HL-60 (cell line): Measurements from ENCODE around the gene KCTD15.
A peak's percentile ranks its signal among the peaks of the same experiment; 100 is the strongest.
"Not testable (repeated sequence)": the region's sequence is repeated elsewhere in the genome, so short reads cannot be mapped to it uniquely, and the experiment has no call there.

Experiments used
- DNase-seq, 2 experiments: peaks; one replicate each; pipeline ENCODE4 v3.0.0-alpha.2; 2010 to 2020; ENCODE audit warnings: low read depth in 1 of 2, low spot score in 1 of 2
- H3K27ac ChIP-seq: fragments of 250-450 bp; sonication (Bioruptor Pico); replicated peaks from 2 replicates; pipeline ENCODE4 v1.5.1; 2020; ENCODE audit warnings: mild to moderate bottlenecking, moderate library complexity
- H3K27me3 ChIP-seq: fragments of 250-450 bp; sonication (Bioruptor Pico); 2 replicates; pipeline ENCODE4 v1.5.1; 2021; ENCODE audit warnings: mild to moderate bottlenecking, moderate library complexity; ENCODE audit not compliant: insufficient read depth, poor library complexity, severe bottlenecking
- H3K4me3 ChIP-seq: replicated peaks from 2 replicates; pipeline ENCODE4 v1.5.1; 2011; ENCODE audit warnings: mild to moderate bottlenecking, control low read depth, low read length; ENCODE audit not compliant: insufficient read depth
- CTCF ChIP-seq: IDR thresholded peaks from one replicate; pipeline ENCODE4 v1.5.1; 2011; ENCODE audit warnings: low read length, control low read depth, inconsistent platforms; ENCODE audit not compliant: insufficient read depth
- GABPA ChIP-seq: IDR thresholded peaks from 2 replicates; pipeline ENCODE4 v1.6.1; 2012; ENCODE audit warnings: low read depth
- POLR2AphosphoS5 ChIP-seq: IDR thresholded peaks from 2 replicates; pipeline ENCODE4 v1.6.1; 2012; ENCODE audit warnings: low read depth
- REST ChIP-seq: IDR thresholded peaks from 2 replicates; pipeline ENCODE4 v1.6.1; 2012; ENCODE audit warnings: low read depth; ENCODE audit not compliant: insufficient replicate concordance
- SPI1 ChIP-seq: IDR thresholded peaks from 2 replicates; pipeline ENCODE4 v1.6.1; 2012; ENCODE audit warnings: low read depth, mild to moderate bottlenecking, borderline replicate concordance

The KCTD15 gene

DNA sequence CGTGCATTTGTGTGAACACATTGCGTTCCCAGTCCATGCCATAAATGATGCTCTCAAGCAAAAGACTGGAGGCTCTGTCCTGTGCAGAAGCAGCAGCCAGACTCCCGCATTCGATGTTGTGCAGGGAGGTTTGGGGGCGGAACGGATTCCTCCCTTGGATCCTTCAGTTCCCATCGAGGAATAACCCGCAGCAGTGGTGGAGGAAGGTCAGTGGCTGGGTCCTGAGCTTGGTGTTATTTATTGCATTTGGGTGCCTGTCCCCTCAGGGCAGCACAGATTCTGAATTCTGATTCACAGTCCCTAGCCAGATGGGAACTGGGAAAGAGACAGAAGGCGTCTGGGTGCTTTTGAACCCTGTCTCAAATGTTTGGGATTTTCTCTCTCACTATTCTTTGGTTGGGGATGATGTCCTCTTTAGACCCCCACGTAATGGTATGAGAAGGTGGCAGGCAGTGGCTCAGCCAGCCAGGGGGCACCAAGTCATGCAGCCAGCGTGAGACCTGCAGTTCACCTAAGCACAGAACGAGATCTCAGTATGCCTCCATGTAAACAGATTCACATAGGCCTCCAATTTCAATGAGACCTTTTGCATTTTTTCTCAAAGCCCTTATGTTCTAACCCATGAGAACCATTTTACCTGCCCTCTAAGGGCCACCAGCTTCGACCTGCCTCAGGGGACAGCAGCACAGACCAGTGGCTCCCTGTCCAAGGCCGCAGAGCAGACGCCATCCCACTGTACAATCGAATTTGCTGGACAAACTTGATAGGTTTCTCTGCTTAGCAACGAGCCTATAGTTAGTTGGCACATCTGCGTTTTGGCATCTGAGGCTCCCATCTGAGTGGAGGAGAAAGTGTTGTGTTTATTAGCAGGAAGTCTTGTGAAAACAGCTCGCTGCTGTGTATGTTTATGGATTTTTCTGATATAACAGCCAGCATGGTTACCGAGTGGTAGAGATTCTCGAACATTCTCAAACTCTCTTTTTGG, 17.8 kb downstream of the KCTD15 start:
- peak in 1 of 2 experiments; percentile 7 for DNase-seq
- H3K4me3 ChIP-seq = no peak overlapping the region
- TF ChIP-seq POLR2AphosphoS5 (no peak), REST (no peak), CTCF (no peak), SPI1 (no peak), GABPA (no peak)
- H3K27ac ChIP-seq = peak overlapping the region; percentile 71; the same call in 1 of the 2 replicates
- H3K27me3 ChIP-seq = no peaks in the 10 kb centered on the region

DNA sequence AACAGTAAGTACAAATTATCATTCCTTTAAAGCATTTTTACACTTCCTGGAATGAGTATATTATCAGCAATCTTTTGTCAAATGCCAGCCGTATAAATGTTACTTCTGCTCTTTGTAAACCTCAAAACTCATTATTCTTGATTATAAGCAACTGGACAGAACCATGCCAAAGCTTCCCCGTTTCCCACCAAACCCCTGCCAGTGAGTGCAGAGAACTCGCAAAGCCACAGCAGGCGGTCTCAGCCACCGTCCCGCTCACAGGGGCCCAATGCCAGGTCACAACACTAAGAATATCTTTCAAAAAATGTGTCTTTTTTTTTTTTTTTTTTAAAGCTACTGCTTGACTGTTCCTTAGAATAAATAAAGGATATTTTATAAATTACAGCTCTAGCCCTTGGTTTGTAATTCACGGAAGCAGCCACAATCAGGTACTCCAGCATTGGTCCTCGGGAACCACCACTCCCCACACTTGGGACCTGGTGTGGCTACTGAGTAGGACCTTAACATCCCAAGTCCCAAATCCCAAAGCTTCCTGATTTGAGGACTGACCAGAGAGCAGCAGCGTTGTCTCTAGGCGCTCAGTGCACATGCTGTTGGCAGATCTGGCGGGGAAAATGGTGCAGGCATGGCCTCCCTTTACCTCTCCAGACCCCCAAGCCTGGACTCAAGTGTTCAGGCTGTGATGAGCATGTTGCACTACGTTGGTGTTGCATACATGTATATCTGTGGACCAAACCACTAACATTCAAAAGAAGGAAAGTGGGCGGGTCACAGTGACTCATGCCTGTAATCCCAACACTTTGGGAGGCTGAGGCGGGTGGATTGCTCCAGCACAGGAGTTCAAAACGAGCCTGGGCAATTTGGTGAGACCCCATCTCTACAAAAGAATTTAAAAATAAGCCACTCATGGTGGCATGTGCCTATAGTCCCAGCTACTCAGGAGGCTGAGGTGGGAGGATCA, 19.0 kb downstream of the KCTD15 start:
- peak in 1 of 2 experiments; percentile 34 for DNase-seq
- no peak overlapping the region for H3K4me3 ChIP-seq
- TF ChIP-seq CTCF (no peak), GABPA (no peak), POLR2AphosphoS5 (no peak), REST (no peak), SPI1 (no peak)
- peak overlapping the region; percentile 71 for H3K27ac ChIP-seq
- no peaks in the 10 kb centered on the region for H3K27me3 ChIP-seq

- DNase-seq = no peak
Measured at GRCh38 chr19:33818411-33818810, 21.7 kb downstream of the KCTD15 start.

DNA sequence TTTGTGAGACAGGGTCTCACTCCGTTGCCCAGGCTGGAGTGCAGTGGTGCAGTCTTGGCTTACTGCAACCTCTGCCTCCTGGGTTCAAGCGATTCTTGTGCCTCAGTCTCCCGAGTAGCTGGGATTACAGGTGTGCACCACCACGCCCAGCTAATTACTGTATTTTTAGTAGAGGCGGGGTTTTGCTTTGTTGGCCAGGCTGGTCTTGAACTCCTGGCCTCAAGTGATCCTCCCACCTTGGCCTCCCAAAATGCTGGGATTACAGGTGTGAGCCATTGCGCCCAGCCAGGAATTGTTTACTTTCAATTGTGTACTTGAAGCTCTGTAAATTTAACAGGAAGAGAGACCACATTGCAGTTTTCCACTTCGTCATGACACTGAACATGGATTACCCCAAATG, 22.4 kb downstream of the KCTD15 start:
- DNase-seq, H3K27me3 ChIP-seq, H3K4me3 ChIP-seq: not testable (repeated sequence)
- peak overlapping the region; percentile 93 for H3K27ac ChIP-seq

More at GRCh38 chr19:33818411-33818810, 21.7 kb downstream of the KCTD15 start:
- no peak overlapping the region for H3K4me3 ChIP-seq
- no peaks in the 10 kb centered on the region for H3K27me3 ChIP-seq
- no peak for TF ChIP-seq GABPA
- TF ChIP-seq POLR2AphosphoS5 = no peak
- TF ChIP-seq SPI1 = no peak
- H3K27ac ChIP-seq = peak overlapping the region; percentile 93
